Measurements from ENCODE around the gene ATP5ME. TPM values are rescaled to one million over a fixed set of nuclear protein-coding genes. Genes with fewer than 3 reads are reported as not detected.
"Not testable (repeated sequence)": the region's sequence is repeated elsewhere in the genome, so short reads cannot be mapped to it uniquely, and the experiment has no call there.

Gene ATP5ME
- total RNA-seq, 1 donor from 2014 or later = 148 TPM

DNA sequence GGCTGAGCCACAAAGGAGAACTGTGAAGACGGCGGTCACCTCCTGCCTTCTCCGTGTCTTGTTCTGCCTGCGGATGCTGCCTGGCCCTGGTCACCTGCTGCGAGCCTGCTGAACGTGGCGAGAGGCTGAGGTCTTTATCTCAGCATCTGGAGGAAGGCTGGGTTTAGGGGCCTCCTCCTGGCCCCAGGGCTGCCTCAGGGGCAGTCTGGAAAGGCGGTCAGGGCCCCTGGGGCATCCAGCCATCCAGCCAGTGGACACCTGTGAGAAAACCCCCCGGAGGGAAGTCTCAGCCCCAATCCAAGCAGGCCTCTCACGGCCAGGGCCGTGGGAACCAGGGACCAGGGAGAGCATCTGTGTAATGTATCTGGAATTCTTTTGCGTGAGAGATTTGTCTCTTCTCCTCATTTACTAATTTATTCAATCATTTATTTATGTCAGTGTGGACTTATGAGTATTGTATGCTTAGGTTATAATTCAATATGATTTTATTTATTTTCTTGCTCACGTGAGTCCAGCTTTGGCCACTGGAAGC, 37.4 kb downstream of the ATP5ME start:
- DNase-seq (ENCODE audit: extremely low read depth, low read depth, low spot score) = no peak

DNA sequence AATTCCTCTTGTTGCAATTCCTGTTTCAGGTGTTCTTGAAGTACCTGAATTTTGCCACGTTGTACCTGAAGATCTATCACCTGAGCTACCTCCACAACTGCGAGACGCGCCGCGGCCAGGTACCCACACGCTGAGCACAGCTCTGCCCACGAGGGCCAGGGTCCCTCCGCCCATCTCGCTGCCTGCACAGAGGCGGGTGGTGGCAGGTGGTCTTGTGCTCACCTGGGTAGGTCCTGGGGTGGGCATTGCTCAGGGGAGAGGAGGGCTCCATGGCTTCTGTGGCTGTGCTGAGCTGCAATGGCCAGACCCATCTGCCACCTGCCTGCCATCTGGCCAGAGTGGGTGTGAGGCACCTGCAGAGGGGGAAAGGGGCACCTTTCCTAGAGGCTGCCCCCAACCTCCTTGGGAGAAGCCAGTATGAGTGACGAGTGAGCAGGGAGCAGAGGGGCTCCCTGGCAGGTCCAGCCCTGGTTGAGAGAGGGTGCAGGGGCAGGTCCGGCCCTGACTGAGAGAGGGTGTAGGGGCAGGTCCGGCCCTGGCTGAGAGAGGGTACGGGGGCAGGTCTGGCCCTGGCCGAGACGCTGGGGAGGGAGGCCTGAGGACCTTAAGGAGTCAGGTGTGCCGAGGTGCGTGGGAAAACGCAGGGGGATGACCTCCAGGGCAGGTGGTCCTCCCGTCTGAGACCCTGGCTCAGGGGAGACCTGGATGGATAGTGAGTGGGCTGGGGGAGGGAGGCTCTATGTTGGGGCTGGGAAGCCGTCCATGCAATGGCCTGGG, 38.0 kb downstream of the ATP5ME start:
- no peak for DNase-seq (ENCODE audit: extremely low read depth, low read depth, low spot score)

DNA sequence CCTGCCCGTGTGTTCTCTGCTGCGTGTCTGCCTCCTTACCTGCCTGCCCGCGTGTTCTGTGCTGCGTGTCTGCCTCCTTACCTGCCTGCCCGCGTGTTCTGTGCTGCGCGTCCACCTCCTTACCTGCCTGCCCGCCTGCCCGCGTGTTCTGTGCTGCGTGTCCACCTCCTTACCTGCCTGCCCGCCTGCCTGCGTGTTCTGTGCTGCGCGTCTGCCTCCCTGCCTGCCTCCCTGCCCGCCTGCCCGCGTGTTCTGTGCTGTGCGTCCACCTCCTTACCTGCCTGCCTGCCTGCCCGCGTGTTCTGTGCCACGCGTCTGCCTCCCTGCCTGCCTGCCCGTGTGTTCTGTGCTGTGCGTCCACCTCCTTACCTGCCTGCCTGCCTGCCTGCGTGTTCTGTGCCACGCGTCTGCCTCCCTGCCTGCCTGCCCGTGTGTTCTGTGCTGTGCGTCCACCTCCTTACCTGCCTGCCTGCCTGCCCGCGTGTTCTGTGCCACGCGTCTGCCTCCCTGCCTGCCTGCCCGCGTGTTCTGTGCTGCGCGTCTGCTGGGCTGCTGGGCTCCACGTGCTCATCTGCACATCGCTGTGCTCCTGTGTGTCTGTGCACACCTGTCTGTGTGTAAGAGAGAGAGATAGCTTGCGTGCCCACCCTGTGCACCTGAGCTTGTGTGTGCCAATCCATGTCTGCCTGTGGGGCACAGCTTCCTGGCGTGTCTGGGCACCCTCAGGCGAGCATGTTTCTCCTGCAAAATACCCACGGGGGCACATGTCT, 38.8 kb downstream of the ATP5ME start:
- DNase-seq (ENCODE audit: extremely low read depth, low read depth, low spot score) = not testable (repeated sequence)

DNA sequence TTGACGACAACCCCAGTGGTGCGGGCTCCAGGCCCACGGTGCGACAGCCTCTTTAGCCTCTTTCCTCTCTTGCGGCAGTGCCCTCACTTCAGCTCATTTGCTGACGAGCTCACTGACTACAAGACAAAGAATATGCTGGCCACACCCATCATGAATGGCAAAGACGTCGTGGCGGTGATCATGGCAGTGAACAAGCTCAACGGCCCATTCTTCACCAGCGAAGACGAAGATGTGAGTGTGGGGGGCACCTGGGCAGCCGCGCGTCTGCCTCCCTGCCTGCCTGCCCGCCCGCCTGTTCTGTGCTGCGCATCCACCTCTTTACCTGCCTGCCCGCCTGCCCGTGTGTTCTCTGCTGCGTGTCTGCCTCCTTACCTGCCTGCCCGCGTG, 39.5 kb downstream of the ATP5ME start:
- no peak for DNase-seq (ENCODE audit: extremely low read depth, low read depth, low spot score)

DNA sequence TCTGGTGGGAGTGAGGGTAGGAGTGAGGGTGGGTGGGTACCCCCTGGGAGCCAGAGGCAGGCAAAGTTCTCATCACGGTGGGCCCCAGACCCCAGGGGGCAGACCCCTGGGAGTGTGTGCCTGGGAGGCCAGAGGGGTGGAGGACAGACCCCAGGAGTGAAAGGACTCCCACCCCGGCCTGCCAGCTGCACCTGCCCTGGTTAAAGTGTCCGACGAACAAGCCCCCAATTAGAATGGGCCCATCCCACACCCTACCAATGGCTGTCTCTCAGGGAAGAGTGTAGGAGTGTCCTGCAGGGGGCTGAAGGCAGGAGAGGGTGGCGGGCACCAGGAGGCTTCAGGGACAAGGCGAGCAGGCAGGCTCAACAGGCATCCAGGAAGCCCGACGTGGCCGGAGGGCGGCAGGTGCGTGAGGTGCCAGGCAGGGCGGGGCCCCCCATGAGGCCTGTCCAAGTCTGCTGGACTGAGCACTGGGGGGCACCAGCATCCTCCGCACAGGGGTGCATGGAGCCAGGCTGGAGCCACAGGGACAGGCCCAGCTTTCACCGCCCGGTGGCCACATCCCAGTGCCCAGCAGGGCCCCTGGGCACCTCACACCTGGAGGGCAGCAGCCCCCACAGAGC, 40.0 kb downstream of the ATP5ME start:
- no peak for DNase-seq (ENCODE audit: extremely low read depth, low read depth, low spot score)

DNA sequence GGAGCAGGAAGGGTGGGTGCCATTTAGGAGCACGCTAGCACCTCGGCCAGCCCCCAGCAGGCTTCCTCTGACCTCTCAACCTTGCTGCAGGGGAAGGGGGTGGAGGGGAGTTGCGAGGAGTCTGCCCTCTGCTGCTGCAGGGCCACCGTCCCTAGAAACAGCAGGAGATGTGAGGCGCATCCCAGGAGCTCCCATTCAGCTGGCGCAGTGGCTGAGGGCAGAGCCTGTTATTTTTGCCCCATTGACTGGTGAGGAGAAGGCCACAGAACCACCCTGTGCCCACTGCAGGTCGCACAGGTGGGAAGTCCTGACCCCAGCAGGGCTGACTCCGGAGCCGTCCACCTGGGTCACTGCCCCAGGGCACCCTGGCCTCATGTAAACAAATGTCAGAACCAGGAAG, 40.7 kb downstream of the ATP5ME start:
- DNase-seq (ENCODE audit: extremely low read depth, low read depth, low spot score) = no peak

DNA sequence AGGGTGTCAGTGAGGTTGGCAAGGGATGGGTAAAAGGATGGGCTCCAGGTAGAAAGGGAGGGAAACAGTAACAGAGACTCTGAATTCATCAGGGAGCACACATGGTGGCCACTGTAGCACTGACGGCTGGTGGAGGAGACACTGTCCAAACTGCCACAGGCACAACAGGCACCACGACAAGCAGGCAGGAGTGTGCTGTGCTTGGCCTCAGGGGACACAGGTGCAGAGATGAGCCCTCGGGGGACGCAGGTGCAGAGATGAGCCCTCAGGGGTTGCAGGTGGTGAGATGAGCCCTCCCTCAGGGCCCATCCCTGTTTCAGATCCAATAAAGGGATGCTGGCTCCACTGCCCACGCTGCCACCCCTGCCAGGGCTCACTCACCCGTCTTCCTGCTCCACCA, 41.1 kb downstream of the ATP5ME start:
- no peak for DNase-seq (ENCODE audit: extremely low read depth, low read depth, low spot score)

DNA sequence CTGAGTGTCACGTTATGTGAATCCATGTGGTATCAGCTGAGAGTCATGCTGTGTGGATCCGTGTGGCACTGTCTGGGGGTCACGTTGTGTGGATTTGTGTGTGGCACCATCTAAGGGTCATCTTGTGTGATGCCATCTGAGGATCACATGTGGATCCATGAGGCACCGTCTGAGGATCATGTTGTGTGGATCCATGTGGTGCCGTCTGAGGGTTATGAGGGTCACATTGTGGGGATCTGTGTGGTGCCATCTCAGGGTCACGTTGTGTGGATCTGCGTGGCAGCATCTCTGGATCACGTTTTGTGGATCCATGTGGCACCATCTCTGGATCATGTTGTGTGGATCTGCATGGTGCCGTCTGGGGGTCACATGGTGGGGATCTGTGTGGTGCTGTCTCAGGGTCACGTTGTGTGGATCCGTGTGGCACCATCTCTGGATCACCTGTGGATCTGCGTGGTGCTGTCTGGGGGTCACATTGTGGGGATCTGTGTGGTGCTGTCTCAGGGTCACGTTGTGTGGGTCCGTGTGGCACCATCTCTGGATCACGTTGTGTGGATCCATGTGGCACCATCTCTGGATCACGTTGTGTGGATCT, 41.8 kb downstream of the ATP5ME start:
- no peak for DNase-seq (ENCODE audit: extremely low read depth, low read depth, low spot score)

DNA sequence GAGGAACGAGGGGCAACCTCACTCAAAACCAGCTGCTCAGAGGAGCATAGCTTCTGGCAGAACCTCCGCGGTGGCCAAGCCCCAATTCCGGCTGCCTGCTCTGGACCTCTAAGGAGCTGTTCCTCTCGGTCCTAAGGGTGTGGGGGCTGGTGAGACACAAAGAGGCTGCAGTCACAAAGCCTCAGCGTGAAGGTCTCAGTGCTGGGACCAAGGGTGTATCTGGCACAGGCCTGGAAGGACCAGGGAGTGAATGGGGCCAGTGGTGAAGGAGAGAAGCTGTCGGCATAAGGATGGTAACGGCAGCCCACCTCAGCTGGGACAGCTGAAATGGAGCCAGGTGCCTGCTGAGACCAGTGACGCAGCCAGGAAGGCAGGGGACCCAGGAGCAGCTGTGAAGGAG, 43.4 kb downstream of the ATP5ME start:
- DNase-seq (ENCODE audit: extremely low read depth, low read depth, low spot score) = no peak

DNA sequence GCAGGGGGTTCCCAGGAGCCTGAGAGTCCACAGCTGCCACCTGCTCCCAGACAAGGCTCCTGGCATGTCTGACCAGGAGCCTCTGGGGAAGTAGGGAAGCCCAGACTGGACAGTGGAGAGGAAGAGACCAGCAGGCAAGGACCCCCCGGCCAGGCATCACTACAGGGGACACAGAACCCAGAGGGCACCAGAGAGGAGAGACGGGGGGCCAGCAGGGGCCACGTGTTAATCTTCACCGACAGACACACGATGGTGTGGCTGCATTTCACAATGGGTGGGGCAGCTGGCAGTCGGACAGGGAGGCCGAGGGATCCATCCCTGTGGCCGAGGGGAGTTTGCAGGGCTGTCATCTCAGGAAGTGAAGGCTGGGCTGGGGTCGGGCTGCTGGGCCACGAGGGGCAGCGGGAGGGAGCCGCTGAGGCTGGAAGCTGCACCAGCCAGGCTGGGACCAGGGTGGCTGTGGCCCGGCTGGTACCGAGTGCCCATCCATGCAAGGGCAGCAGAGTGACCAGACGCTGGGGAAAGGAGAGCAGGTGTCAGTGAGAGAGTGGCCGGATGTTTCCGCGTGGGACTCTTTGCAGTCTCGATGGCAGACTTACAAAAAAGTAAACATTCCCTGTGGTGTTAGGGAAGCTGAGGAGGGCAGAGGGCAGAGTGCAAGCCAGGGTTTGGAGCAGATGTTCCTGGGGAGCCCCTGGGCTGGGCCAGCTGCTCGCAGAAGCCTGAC, 44.0 kb downstream of the ATP5ME start:
- no peak for DNase-seq (ENCODE audit: extremely low read depth, low read depth, low spot score)

DNA sequence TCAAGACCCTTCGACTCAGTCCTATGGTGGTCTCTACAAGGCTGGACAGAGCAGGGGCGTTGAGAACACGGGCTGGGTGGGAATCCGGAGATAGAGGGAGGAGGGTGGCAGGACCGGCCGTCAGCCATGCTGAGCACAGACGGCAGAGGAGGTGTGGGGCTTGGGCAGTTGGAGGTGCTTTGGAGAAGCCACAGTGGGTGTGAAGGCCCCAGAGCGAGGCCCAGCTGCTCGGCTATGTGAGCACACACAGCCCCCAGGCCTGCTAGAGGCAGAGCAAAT, 44.5 kb downstream of the ATP5ME start:
- no peak for DNase-seq (ENCODE audit: extremely low read depth, low read depth, low spot score)

DNA sequence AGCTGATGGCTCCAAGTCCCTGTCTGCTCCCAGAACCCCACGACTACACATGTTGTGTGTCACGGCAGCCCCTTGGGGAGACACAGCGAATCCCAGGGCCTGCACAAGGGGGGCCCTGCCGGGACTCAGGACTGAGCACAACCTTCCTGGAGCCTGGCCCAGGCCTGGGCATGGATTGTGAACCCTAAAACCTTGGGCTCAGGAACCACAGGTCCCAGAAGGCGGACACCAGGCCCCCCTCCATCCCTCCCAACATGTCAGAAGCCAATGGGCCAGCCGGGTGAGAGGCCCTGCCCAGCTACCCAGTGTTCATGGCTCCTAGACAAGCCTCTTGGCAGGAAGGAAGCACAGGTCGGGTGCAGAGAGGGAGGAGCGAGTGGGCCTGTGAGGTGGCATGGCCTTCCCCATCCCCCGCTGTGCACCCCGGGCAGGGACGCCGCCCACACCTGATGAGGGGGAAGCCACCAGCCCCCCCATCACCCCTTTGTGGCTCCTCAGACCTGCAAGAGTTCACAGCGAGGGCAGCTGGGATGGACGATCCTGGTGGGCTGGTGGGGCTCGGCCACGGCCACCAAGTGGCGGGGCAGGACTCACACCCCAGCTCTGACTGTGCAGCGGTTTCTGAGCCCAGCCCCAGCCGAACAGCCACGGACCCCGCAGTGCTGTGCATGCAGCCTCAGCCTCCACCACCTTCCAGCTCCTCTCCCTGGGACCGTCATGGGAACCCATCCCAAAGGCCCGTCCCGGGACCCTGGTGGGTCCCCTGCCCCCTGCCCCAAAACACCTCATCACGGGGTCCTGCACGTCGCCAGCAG, 45.0 kb downstream of the ATP5ME start:
- DNase-seq (ENCODE audit: extremely low read depth, low read depth, low spot score) = no peak

DNA sequence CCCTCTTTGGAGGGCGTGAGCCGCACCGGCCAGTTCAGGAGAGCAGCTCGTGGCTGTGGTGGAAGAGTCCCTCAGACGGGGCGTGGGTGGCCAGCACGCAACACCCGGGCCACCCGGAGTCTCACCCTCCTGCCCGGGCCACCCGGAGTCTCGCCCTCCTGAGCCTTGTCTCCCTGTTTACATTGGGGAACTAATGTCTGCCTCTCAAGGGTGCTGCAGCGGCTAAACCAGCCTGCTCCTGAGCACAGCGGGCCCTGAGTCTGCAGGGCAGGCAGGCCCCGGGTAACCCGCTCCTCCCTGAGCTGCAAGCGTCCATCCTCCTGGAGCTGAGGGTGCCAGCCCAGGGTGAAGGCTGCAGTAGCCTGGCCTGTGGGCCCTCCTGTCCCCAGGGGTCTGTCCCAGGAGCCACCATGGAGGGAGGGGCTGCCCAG, 45.8 kb downstream of the ATP5ME start:
- DNase-seq (ENCODE audit: extremely low read depth, low read depth, low spot score) = no peak

DNA sequence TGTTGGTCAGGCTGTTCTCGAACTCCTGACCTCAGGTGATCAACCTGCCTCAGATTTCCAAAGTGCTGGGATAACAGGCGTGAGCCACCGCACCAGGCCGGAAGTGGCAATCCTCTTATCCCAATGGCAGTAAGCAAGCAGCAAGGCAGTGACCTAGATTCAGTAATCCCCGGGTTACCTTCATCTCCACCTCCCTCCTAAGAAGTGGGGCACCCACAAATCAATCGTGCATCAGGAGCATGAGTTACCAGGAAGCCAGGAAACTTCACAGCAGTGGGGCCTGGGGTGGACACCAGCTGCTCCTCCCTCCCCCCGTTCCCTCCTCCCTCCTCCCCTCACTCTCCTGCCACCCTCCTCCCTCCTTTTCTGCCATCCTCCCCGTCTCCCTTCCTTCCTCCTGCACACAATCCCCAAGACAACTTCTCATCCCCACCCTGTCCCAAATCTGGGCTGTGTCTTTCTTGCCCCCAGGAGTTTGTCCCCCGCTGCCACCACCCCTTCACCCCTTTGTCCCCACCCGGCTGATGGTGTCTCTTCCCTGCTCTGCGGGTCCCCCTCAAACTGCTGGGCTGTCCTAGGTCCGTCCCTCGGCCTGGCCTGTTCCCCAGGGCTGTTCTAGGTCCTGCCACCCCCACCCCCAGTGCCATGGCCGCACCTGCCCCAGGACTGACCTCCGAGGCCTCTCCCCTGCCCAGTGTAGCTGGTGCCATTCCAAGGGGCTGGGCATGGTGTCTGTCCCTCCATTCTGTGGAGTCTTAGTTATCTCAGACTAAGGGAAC, 46.5 kb downstream of the ATP5ME start:
- no peak for DNase-seq (ENCODE audit: extremely low read depth, low read depth, low spot score)

DNA sequence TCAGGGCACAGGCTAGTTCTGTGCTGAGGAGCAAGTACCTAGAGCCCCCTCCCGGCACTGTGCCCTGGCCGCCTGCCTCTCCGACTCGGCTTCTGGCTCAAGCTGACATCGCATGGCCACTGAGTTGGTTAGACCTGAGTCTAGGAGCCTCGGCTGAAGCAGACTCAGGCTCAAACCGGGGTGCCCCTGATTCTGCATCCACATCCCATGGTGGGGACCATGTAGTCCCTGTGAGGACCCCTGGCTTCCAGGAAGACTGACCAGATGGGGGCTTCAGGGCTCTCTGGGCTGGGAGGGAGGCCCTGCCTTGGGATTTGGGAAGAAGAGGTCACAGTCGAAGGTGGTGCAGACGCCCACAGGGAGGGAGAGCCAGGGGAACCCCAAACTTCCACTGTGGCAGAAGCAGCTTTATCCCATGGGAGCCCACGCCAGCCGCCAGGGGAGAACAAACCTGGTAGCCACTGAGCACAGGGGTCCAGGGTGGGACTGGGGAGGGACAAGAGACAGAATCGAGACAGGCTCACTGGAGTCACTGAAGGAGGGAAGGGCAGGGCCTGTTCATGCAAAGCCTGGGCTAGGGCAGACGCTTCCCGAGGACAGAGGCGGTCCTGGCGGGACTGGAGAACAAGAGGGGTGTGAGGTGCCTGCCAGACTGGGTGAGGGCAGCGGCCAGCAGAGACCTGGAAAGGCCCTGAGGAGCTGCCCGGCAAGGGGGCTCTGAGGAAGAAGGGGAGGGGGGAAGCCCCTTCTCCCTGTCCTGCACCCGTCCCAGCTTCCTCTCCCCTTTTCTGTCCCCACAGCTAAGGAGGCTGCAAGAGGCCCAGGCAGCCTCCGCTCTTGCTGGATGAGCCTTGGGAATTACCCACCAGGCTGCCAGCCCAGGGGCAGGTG, 47.6 kb downstream of the ATP5ME start:
- no peak for DNase-seq (ENCODE audit: extremely low read depth, low read depth, low spot score)

DNA sequence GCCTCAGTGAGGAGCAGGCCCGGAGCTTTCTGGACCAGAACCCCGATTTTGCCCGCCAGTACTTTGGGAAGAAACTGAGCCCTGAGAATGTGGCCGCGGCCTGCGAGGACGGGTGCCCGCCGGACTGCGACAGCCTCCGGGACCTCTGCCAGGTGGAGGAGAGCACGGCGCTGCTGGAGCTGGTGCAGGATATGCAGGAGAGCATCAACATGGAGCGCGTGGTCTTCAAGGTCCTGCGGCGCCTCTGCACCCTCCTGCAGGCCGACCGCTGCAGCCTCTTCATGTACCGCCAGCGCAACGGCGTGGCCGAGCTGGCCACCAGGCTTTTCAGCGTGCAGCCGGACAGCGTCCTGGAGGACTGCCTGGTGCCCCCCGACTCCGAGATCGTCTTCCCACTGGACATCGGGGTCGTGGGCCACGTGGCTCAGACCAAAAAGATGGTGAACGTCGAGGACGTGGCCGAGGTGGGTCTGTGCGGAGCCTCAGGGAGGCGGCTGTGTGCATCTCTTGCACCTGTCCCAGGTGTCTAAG, 48.4 kb downstream of the ATP5ME start:
- DNase-seq (ENCODE audit: extremely low read depth, low read depth, low spot score) = no peak

DNA sequence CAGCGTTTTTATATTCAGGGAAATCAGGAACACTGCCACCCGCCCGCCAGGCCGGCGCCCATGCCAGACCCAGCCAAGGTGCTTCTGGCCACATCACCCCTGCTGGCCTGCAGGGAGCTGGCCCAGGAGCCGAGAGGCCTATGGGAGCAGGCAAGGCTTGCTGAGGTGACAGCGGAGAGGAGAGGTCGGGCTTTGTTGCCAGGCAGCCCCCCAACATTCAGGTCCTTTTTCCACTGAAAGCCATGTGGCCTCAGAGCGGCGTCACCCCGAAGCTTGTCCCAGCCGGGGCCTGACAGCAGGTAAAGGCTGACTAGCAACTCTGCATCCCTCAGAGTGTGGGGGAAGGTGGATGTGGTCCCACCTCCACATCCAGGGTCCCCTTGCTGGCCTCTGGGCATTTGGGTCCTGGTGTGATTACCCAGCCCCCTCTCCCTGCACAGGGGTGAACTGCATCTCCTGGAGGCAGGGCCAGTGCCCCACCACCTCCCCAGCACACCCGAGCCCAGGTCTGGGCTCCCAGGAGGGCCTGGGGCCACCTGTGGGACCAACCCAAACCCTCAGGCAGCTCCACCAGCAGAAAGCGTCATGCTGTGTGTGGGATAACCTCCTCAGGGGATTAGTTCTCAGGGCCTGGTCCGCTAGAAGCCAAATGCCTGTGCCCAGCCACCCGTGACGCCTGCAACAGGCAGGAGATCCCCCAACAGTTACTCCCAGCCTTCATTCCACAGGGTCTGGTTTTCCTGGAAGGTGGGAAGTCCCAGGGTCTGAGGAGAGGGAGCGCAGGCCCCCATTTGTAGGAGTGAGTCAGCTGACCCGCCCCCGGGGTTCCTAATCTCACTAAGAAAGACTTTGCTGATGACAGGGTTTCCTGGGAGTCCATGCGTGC, 49.1 kb downstream of the ATP5ME start, which contains the start of gene PDE6B:
Gene PDE6B, plus strand, starts transcription at position 869 of the 886 bp plus-strand sequence. CDS start 54 bp downstream, outside the sequence.
- no peak for DNase-seq (ENCODE audit: extremely low read depth, low read depth, low spot score)
